ENCODE measurements around the gene BCAN.

GRCh38 chr1:156656806-156657740, 15.2 kb downstream of the BCAN start:
- no peak for TF ChIP-seq POLR2A (IDR thresholded peaks at IDR 0.05)
- peak; percentile 75 to 98 (median 82) for TF ChIP-seq CTCF (IDR thresholded peaks at IDR 0.05)
